PFSK-1 (cell line): ENCODE measurements around the gene KIF4A.

Experiments used
- FOXP2 ChIP-seq: optimal IDR thresholded peaks from 2 replicates; pipeline ENCODE3; 2011; ENCODE audit warnings: borderline replicate concordance, control low read depth, inconsistent platforms; ENCODE audit not compliant: insufficient read depth; ENCODE audit errors: extremely low read length, extremely low read depth
- POLR2AphosphoS5 ChIP-seq: IDR thresholded peaks from 2 replicates; pipeline ENCODE4 v1.6.1; 2012; ENCODE audit warnings: low read depth, mild to moderate bottlenecking, control low read depth, low read length, moderate library complexity
- SIN3A ChIP-seq: IDR thresholded peaks from 2 replicates; pipeline ENCODE4 v1.6.1; 2012; ENCODE audit warnings: mild to moderate bottlenecking, low read length, moderate library complexity, borderline replicate concordance; ENCODE audit not compliant: insufficient read depth
- TAF1 ChIP-seq: IDR thresholded peaks from 2 replicates; pipeline ENCODE4 v1.6.1; 2012; ENCODE audit warnings: low read length, control low read depth, borderline replicate concordance; ENCODE audit not compliant: insufficient read depth
- TF ChIP-seq, protein P1 (sequence below), 2 experiments: IDR thresholded peaks; 2 replicates each; pipeline versions ENCODE4 v1.6.1 to v1.8.0; 2011 to 2012; ENCODE audit warnings: low read depth in 2 of 2, low read length in 2 of 2, control low read depth in 1 of 2, inconsistent platforms in 1 of 2, mild to moderate bottlenecking in 1 of 2, moderate library complexity in 1 of 2; ENCODE audit not compliant: insufficient read depth in 1 of 2

DNA sequence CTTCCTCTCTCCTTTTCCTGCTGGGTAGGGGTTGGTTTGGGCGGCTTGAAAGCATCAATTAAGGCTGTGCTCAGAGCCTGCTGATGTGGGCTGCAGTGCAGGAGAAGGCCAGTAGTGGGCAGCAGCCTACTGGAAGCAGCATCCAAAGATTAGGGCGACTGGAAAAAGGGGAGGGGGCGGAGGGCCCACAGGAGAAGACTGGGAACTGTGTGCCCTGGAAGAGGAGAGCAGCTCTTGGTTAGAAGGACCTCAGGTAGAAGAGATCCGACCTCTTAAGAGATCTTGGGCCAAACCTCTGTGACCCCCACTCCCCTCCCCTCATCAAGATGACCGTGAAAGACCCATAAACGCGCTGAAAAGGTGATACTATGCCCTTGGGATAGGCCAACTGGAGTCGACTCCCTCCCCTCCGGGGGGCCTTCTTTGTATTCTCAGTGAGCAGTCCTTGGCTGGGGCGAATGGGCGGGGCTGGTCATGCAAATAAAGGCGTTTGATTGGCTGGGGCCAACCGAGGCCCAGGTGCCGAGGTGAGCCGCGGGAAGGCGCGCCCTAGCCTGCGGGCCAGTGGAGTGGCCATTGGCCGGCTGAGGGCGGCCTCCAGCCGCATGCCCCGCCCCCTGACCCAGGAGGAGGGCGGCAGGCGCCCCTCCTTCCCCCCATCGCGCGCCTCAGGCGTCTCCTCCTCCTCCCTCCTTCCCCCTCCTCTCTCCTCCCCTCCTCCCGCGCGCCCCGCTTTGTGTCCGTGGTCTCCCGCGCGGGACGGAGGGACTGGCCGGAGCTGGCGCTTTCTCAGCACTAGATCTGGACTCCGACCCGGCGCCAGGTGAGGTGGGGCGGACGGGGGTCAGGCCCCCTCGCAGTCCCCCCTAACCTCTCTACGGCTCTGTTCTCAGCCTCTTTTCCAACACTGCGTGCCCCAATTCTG lies 164.8 kb downstream of the KIF4A start:
- TF ChIP-seq POLR2AphosphoS5, result no peak
- no peak for TF ChIP-seq TAF1
- TF ChIP-seq, protein P1, sequence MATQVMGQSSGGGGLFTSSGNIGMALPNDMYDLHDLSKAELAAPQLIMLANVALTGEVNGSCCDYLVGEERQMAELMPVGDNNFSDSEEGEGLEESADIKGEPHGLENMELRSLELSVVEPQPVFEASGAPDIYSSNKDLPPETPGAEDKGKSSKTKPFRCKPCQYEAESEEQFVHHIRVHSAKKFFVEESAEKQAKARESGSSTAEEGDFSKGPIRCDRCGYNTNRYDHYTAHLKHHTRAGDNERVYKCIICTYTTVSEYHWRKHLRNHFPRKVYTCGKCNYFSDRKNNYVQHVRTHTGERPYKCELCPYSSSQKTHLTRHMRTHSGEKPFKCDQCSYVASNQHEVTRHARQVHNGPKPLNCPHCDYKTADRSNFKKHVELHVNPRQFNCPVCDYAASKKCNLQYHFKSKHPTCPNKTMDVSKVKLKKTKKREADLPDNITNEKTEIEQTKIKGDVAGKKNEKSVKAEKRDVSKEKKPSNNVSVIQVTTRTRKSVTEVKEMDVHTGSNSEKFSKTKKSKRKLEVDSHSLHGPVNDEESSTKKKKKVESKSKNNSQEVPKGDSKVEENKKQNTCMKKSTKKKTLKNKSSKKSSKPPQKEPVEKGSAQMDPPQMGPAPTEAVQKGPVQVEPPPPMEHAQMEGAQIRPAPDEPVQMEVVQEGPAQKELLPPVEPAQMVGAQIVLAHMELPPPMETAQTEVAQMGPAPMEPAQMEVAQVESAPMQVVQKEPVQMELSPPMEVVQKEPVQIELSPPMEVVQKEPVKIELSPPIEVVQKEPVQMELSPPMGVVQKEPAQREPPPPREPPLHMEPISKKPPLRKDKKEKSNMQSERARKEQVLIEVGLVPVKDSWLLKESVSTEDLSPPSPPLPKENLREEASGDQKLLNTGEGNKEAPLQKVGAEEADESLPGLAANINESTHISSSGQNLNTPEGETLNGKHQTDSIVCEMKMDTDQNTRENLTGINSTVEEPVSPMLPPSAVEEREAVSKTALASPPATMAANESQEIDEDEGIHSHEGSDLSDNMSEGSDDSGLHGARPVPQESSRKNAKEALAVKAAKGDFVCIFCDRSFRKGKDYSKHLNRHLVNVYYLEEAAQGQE (IDR thresholded peaks at IDR 0.05; ENCODE audit: insufficient read depth in 1 of 2, low read depth in 2 of 2, low read length in 2 of 2), result no peak
- no peak for TF ChIP-seq SIN3A
- no peak for TF ChIP-seq FOXP2
